Measurements from ENCODE around the gene SLC25A42.
"Not testable (repeated sequence)": the region's sequence is repeated elsewhere in the genome, so short reads cannot be mapped to it uniquely, and the experiment has no call there.

SLC25A42 gene

GRCh38 chr19:19145281-19145680, 81.5 kb downstream of the SLC25A42 start:
- Histone ChIP-seq H3K27me3 (ENCODE audit: insufficient read depth, low read depth, severe bottlenecking) (no peaks in the 10 kb centered on the region), H3K9me3 (ENCODE audit: severe bottlenecking) (no peaks in the 10 kb centered on the region), H3K4me3 (ENCODE audit: low read depth, low read length) (no peak overlapping the region), H3K36me3 (no peaks in the 10 kb centered on the region), H3K27ac (no peak overlapping the region)
- TF ChIP-seq CTCF (IDR thresholded peaks at IDR 0.05; ENCODE audit: low read depth, low read length): no peak
- DNase-seq: no peak

- Histone ChIP-seq H3K27me3 (ENCODE audit: insufficient read depth, low read depth, severe bottlenecking) (no peaks in the 10 kb centered on the region), H3K9me3 (ENCODE audit: severe bottlenecking) (no peaks in the 10 kb centered on the region), H3K36me3 (no peaks in the 10 kb centered on the region), H3K4me3 (ENCODE audit: low read depth, low read length) (no peak overlapping the region), H3K27ac (no peak overlapping the region)
- peak; percentile 94 for TF ChIP-seq CTCF (IDR thresholded peaks at IDR 0.05; ENCODE audit: low read depth, low read length)
- DNase-seq: peak; percentile 81
Measured at GRCh38 chr19:19145684-19146608, 82.2 kb downstream of the SLC25A42 start.

DNA sequence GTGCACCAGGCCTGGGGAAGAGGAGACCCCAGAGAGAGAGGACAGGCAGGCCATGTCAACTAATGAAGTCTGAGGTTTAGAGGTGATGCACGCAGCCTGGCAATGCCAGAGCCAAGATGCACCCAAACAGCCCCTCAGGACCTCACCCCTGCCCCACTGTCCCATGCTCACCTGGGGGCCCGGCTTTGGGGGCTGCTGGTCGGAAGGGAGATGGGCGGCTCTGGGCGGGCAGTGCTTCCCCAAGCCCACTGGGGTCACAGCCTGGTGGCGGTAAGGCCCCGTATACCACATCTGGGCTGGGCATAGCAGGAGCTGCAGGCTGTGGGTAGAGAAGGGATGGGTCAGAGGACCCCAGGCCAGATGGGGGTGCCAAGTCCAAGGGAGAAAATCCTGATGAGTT, 83.1 kb downstream of the SLC25A42 start:
- H3K36me3 ChIP-seq: no peaks in the 10 kb centered on the region
- no peak for DNase-seq
- H3K27ac ChIP-seq: no peak overlapping the region
- H3K9me3 ChIP-seq (ENCODE audit: severe bottlenecking): no peaks in the 10 kb centered on the region
- H3K4me3 ChIP-seq (ENCODE audit: low read depth, low read length): no peak overlapping the region
- no peak for TF ChIP-seq CTCF (IDR thresholded peaks at IDR 0.05; ENCODE audit: low read depth, low read length)
- no peaks in the 10 kb centered on the region for H3K27me3 ChIP-seq (ENCODE audit: insufficient read depth, low read depth, severe bottlenecking)

GRCh38 chr19:19147344-19147743, 83.5 kb downstream of the SLC25A42 start:
- Histone ChIP-seq H3K9me3 (ENCODE audit: severe bottlenecking) (no peaks in the 10 kb centered on the region), H3K4me3 (ENCODE audit: low read depth, low read length) (no peak overlapping the region), H3K36me3 (no peaks in the 10 kb centered on the region), H3K27ac (no peak overlapping the region), H3K27me3 (ENCODE audit: insufficient read depth, low read depth, severe bottlenecking) (no peaks in the 10 kb centered on the region)
- TF ChIP-seq CTCF (IDR thresholded peaks at IDR 0.05; ENCODE audit: low read depth, low read length): no peak
- no peak for DNase-seq

DNA sequence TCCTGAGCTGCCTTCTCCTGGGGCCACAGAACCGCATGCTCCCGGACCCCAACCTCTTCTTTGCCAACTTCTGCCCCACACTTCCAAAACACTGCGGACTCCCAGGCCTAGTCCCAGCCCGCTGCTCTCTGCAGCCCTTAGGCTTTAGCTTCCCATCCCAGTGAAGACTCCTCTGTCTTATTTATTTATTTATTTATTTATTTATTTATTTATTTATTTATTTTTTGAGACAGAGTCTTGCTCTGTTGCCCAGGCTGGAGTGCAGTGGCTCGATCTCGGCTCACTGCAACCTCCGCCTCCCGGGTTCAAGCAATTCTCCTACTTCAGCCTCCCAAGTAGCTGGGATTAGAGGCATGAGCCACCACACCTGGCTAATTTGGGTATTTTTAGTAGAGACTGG, 84.7 kb downstream of the SLC25A42 start:
- H3K27ac ChIP-seq; H3K4me3 ChIP-seq (ENCODE audit: low read depth, low read length); H3K9me3 ChIP-seq (ENCODE audit: severe bottlenecking); DNase-seq; H3K36me3 ChIP-seq; H3K27me3 ChIP-seq (ENCODE audit: insufficient read depth, low read depth, severe bottlenecking): not testable (repeated sequence)

DNA sequence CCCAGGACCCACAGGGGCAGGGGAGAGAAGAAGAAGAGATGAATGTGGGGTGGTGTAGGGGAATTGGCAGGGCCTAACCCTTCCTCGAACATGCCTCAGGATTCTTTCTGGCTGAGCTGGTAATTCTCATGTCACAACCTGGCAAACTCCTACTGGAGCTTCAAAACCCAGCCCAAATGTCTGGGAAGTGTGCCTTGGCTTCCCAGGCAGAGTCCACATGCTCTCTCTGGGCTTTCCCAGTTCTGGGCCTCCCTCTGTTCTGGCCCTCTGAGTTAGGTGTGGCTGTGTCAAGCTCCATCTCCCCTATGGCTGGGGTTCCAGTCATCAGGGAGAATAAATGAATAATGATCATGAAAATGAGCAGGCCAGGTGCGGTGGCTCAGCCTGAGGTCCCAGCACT, 85.6 kb downstream of the SLC25A42 start:
- no peak overlapping the region for H3K27ac ChIP-seq
- no peak for DNase-seq
- no peaks in the 10 kb centered on the region for H3K36me3 ChIP-seq
- no peaks in the 10 kb centered on the region for H3K27me3 ChIP-seq (ENCODE audit: insufficient read depth, low read depth, severe bottlenecking)
- no peaks in the 10 kb centered on the region for H3K9me3 ChIP-seq (ENCODE audit: severe bottlenecking)
- TF ChIP-seq CTCF (IDR thresholded peaks at IDR 0.05; ENCODE audit: low read depth, low read length): no peak
- H3K4me3 ChIP-seq (ENCODE audit: low read depth, low read length): no peak overlapping the region
